Ishikawa (cell line): ENCODE results near the gene GSTA1.

Experiments
- CEBPB ChIP-seq: IDR thresholded peaks from 2 replicates; pipeline ENCODE4 v1.6.1; 2012
- CREB1 ChIP-seq: IDR thresholded peaks from 2 replicates; pipeline ENCODE4 v1.6.1; 2012; ENCODE audit warnings: low read depth
- EGR1 ChIP-seq: IDR thresholded peaks from 2 replicates; pipeline ENCODE4 v1.6.1; 2012
- EP300 ChIP-seq: IDR thresholded peaks from 2 replicates; pipeline ENCODE4 v1.6.1; 2012; ENCODE audit warnings: borderline replicate concordance
- FOXM1 ChIP-seq: IDR thresholded peaks from 2 replicates; pipeline ENCODE4 v1.6.1; 2012; ENCODE audit warnings: low read depth, borderline replicate concordance
- NFIC ChIP-seq: IDR thresholded peaks from 2 replicates; pipeline ENCODE4 v1.6.1; 2012
- RAD21 ChIP-seq: IDR thresholded peaks from 2 replicates; pipeline ENCODE4 v1.6.1; 2012; ENCODE audit warnings: low read depth
- REST ChIP-seq: IDR thresholded peaks from 2 replicates; pipeline ENCODE4 v1.6.1; 2012; ENCODE audit warnings: low read depth, mild to moderate bottlenecking
- TAF1 ChIP-seq: IDR thresholded peaks from 2 replicates; pipeline ENCODE4 v1.6.1; 2012; ENCODE audit warnings: low read depth, mild to moderate bottlenecking
- TEAD4 ChIP-seq: IDR thresholded peaks from 2 replicates; pipeline ENCODE4 v1.6.1; 2012
- YY1 ChIP-seq: IDR thresholded peaks from 2 replicates; pipeline ENCODE4 v1.6.1; 2012; ENCODE audit warnings: low read depth
- ZBTB7A ChIP-seq: IDR thresholded peaks from 2 replicates; pipeline ENCODE4 v1.6.1; 2012; ENCODE audit warnings: low read depth
- TF ChIP-seq, protein P1 (sequence below): IDR thresholded peaks from 2 replicates; pipeline ENCODE4 v1.6.1; 2012

GRCh38 chr6:52790861-52791260 lies 12.8 kb downstream of the GSTA1 start:
- TF ChIP-seq TAF1: no peak
- TF ChIP-seq REST: no peak
- TF ChIP-seq EP300: no peak
- TF ChIP-seq, protein P1, sequence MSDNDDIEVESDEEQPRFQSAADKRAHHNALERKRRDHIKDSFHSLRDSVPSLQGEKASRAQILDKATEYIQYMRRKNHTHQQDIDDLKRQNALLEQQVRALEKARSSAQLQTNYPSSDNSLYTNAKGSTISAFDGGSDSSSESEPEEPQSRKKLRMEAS: no peak
- no peak for TF ChIP-seq CEBPB
- no peak for TF ChIP-seq YY1
- no peak for TF ChIP-seq EGR1
- no peak for TF ChIP-seq NFIC
- TF ChIP-seq RAD21: no peak
- no peak for TF ChIP-seq FOXM1
- TF ChIP-seq ZBTB7A: no peak
- TF ChIP-seq CREB1: no peak
- TF ChIP-seq TEAD4: no peak
